Measurements from ENCODE around the gene LRRFIP1. TPM values are rescaled to one million over a fixed set of nuclear protein-coding genes. Genes with fewer than 3 reads are reported as not detected.
A peak's percentile ranks its signal among the peaks of the same experiment; 100 is the strongest.
"Not testable (repeated sequence)": the region's sequence is repeated elsewhere in the genome, so short reads cannot be mapped to it uniquely, and the experiment has no call there.

LRRFIP1 gene
- total RNA-seq, 2 experiments from 2014 or later, result 264 to 281 TPM

GRCh38 chr2:237760506-237761502 lies 133.4 kb downstream of the LRRFIP1 start:
- ATAC-seq, result no peak
- POLR2A ChIA-PET, result no interaction called here
- TF ChIP-seq CTCF (IDR thresholded peaks at IDR 0.05), result no peak
- DNase-seq, result no peak
- H3K36me3 Mint-ChIP-seq (ENCODE audit: low read depth), result peaks cover 67% of the 10 kb centered on the region
- no peaks in the 10 kb centered on the region for H3K9me3 Mint-ChIP-seq
- H3K27ac Mint-ChIP-seq, result no peak overlapping the region
- intact Hi-C loops (cut with micrococcal nuclease), result no loop called here
- H3K4me3 Mint-ChIP-seq, result no peak overlapping the region
- CTCF ChIA-PET, result interaction anchor here (2.0 to 2.6 kb wide), 2 partner anchors 14 to 16 kb away, joined by 7 read pairs; no protein-coding TSS in a partner anchor
- H3K27me3 Mint-ChIP-seq, result no peaks in the 10 kb centered on the region
- H3K4me1 Mint-ChIP-seq (ENCODE audit: low read depth), result peaks cover 3% of the 10 kb centered on the region

GRCh38 chr2:237762291-237763182 lies 135.2 kb downstream of the LRRFIP1 start:
- H3K4me1 Mint-ChIP-seq (ENCODE audit: low read depth); POLR2A ChIA-PET; H3K9me3 Mint-ChIP-seq; intact Hi-C loops (cut with micrococcal nuclease); DNase-seq; H3K27me3 Mint-ChIP-seq; H3K4me3 Mint-ChIP-seq: not testable (repeated sequence)
- H3K27ac Mint-ChIP-seq, result peak overlapping the region; percentile 16
- CTCF ChIA-PET, result interaction anchor here (1.0 to 2.6 kb wide), 3 partner anchors 12 to 181 kb away, joined by 4 to 7 read pairs (median 7); no protein-coding TSS in a partner anchor
- H3K36me3 Mint-ChIP-seq (ENCODE audit: low read depth), result peaks cover 60% of the 10 kb centered on the region
- peak; percentile 37 for ATAC-seq

GRCh38 chr2:237763812-237764211 lies 136.4 kb downstream of the LRRFIP1 start:
- DNase-seq (no peak), ATAC-seq (no peak)
- H3K27ac Mint-ChIP-seq, result no peak overlapping the region
- H3K9me3 Mint-ChIP-seq, result no peaks in the 10 kb centered on the region
- TF ChIP-seq CTCF (IDR thresholded peaks at IDR 0.05), result no peak
- ChIA-PET POLR2A (no interaction called here), CTCF (no interaction called here)
- H3K27me3 Mint-ChIP-seq, result no peaks in the 10 kb centered on the region
- peaks cover 51% of the 10 kb centered on the region for H3K36me3 Mint-ChIP-seq (ENCODE audit: low read depth)
- peaks cover 3% of the 10 kb centered on the region for H3K4me1 Mint-ChIP-seq (ENCODE audit: low read depth)
- intact Hi-C loops (cut with micrococcal nuclease), result no loop called here
- no peak overlapping the region for H3K4me3 Mint-ChIP-seq

DNA sequence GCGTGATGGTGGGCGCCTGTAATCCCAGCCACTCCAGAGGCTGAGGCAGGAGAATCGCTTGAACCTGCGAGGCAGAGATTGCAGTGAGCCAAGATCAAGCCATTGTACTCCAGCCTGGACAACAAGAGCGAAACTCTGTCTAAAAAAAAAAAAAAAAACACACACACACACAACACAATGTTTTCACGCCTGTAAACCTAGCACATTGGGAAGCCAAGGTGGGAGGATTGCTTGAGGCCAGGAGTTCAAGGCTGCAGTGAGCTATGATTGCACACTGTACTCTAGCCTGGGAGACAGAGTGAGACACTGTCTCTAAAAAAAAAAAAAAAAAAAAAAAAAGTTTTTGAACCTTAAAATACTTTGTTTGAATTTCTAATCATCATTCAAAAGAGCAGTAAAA lies 137.7 kb downstream of the LRRFIP1 start:
- H3K4me3 Mint-ChIP-seq; ATAC-seq; H3K4me1 Mint-ChIP-seq (ENCODE audit: low read depth); H3K27me3 Mint-ChIP-seq; H3K9me3 Mint-ChIP-seq; DNase-seq; CTCF ChIA-PET; H3K27ac Mint-ChIP-seq; intact Hi-C loops (cut with micrococcal nuclease): not testable (repeated sequence)
- POLR2A ChIA-PET, result interaction anchor here (0.6 kb wide), 1 partner anchor 125 kb away, joined by 3 read pairs; no protein-coding TSS in a partner anchor
- H3K36me3 Mint-ChIP-seq (ENCODE audit: low read depth), result peaks cover 49% of the 10 kb centered on the region

DNA sequence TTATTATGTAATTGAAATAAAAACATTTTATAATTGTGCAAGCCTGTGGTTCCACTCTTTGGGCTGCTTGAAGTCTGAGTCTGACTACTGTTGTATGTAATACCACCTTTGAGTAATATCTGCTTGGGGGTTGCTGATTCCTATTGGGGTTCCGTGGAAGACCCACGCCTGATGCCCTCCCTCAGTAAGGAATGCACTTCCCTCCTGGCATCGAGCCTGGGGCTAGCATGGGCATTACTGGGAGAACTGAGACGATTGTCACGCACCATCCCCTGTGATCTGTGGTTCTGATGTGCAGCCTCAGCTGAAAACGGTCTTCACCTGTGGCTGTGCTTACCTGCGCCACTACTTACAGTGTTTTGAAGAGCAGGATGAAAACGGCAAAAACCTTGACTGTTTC lies 138.5 kb downstream of the LRRFIP1 start:
- Mint-ChIP-seq H3K36me3 (ENCODE audit: low read depth) (peaks cover 45% of the 10 kb centered on the region), H3K9me3 (no peaks in the 10 kb centered on the region), H3K27ac (no peak overlapping the region), H3K4me3 (no peak overlapping the region), H3K27me3 (no peaks in the 10 kb centered on the region), H3K4me1 (ENCODE audit: low read depth) (peaks cover 3% of the 10 kb centered on the region)
- intact Hi-C loops (cut with micrococcal nuclease), result no loop called here
- TF ChIP-seq CTCF (IDR thresholded peaks at IDR 0.05), result no peak
- CTCF ChIA-PET, result interaction anchor here (0.9 to 2.0 kb wide), 4 partner anchors 9 to 497 kb away, joined by 3 to 6 read pairs (median 5); no protein-coding TSS in a partner anchor
- DNase-seq (no peak), ATAC-seq (no peak)
- POLR2A ChIA-PET, result interaction anchor here (1.5 kb wide), 1 partner anchor 12 kb away, joined by 3 read pairs; no protein-coding TSS in a partner anchor

All from activated CD8-positive, alpha-beta T cell treated with anti-CD3 and anti-CD28 coated beads for 36 hours (primary cell).